GM12865 (cell line): ENCODE measurements around the gene DEUP1.

ENCODE experiments used
- DNase-seq: peaks from one replicate; pipeline ENCODE4 v3.0.0; 2010; ENCODE audit warnings: low read depth
- H3K4me3 ChIP-seq: 2 replicates; pipeline ENCODE4 v1.5.1; 2011; ENCODE audit warnings: mild to moderate bottlenecking, low read depth, low read length, control low read depth
- TF ChIP-seq, protein P1 (sequence below): IDR thresholded peaks from 2 replicates; pipeline ENCODE4 v1.5.1; 2011; ENCODE audit warnings: low read length, control low read depth, low read depth, inconsistent platforms; ENCODE audit not compliant: insufficient read depth; ENCODE audit errors: missing control alignments

DEUP1 gene

GRCh38 chr11:93350835-93351234 lies 20.3 kb downstream of the DEUP1 start:
- H3K4me3 ChIP-seq: no peak overlapping the region

DNA sequence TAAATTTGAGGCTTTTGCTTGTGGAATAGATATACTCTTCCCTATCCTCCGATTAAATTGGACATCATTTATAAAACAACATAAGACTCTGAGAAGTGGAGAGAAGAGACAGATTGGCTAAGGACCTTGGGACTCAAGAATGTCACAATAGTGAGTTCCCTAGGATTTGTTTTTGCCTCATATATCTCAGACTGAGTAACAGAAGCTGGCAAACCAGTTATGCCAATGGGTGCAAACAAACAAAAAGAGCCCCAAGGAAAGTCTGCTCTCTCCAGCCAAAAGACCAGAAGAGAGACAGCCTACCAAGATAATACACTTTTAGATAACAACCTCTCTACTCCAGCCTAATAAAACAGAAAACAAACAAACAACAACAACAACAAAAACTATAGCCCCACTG lies 28.9 kb downstream of the DEUP1 start:
- TF ChIP-seq, protein P1, sequence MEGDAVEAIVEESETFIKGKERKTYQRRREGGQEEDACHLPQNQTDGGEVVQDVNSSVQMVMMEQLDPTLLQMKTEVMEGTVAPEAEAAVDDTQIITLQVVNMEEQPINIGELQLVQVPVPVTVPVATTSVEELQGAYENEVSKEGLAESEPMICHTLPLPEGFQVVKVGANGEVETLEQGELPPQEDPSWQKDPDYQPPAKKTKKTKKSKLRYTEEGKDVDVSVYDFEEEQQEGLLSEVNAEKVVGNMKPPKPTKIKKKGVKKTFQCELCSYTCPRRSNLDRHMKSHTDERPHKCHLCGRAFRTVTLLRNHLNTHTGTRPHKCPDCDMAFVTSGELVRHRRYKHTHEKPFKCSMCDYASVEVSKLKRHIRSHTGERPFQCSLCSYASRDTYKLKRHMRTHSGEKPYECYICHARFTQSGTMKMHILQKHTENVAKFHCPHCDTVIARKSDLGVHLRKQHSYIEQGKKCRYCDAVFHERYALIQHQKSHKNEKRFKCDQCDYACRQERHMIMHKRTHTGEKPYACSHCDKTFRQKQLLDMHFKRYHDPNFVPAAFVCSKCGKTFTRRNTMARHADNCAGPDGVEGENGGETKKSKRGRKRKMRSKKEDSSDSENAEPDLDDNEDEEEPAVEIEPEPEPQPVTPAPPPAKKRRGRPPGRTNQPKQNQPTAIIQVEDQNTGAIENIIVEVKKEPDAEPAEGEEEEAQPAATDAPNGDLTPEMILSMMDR: no peak
- no peak overlapping the region for H3K4me3 ChIP-seq
- no peak for DNase-seq

More at GRCh38 chr11:93350835-93351234, 20.3 kb downstream of the DEUP1 start:
- TF ChIP-seq, protein P1: no peak
- DNase-seq: no peak

DNA sequence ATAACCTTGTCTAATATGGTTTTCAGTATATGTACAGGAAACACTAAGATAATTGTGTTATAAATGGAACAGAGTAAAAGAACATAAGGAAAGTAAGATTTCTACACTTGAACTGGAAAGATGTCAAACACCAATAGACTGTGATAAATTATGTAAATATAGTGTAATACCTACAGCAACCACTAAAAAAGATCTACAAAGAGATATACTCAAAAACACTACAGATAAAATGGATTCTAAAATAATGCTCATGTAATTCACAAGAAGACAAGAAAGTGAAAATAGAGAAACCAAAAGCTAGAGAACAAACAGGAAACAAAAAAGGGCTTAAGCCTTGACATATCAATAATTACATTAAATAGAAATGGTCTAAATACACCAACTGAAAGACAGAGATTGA lies 30.9 kb downstream of the DEUP1 start:
- H3K4me3 ChIP-seq: no peak overlapping the region
- TF ChIP-seq, protein P1: no peak
- DNase-seq: no peak

GRCh38 chr11:93368022-93368421 lies 37.5 kb downstream of the DEUP1 start:
- no peak overlapping the region for H3K4me3 ChIP-seq
- no peak for DNase-seq
- TF ChIP-seq, protein P1: no peak

- no peak overlapping the region for H3K4me3 ChIP-seq
- TF ChIP-seq, protein P1: no peak
- DNase-seq: no peak
These were observed 39.7 kb downstream of the DEUP1 start for GRCh38 chr11:93370260-93370659.

DNA sequence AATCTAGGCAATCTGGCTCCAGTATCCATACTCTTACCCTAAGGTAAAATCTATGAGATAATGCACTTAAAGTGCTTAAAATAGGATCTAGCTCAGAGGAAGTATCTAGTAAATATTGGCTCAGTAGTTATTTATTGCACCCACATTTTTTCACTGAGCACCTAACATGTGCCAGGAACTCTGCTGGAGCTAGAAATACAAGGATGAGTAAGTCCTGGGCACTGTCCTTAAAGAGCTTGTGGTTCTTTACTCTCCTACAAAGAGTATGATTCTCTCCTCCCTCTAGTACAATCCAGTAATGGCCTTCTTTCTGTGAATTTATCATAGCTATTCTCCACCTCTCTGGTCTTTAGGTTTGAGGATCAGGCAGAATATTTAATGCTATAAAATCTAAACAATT lies 59.2 kb downstream of the DEUP1 start:
- no peak overlapping the region for H3K4me3 ChIP-seq
- no peak for DNase-seq
- TF ChIP-seq, protein P1: no peak

DNA sequence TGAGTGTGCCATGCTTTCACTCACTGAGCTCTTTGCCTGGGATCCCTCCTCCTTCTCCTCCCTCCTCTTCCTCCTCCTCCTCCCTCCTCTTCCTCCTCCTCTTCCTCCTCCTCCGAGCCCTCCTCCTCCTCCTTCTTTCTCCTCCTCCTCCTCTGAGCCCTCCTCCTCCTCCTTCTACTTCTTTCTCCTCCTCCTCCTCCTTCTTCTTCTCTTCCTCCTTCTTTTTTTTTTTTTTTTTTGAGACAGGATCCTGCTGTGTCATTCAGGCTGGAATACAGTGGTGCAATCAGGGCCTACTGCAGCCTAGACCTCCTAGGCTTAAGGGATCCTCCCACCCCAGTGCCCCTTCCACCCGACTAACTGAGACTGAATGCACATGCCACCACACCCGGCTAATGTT lies 62.3 kb downstream of the DEUP1 start:
- TF ChIP-seq, protein P1: no peak
- H3K4me3 ChIP-seq: no peak overlapping the region
- DNase-seq: no peak
